Measurements from ENCODE around the gene SAMD5. TPM values are rescaled to one million over a fixed set of nuclear protein-coding genes. Genes with fewer than 3 reads are reported as not detected.
"Not testable (repeated sequence)": the region's sequence is repeated elsewhere in the genome, so short reads cannot be mapped to it uniquely, and the experiment has no call there.

Gene SAMD5
- total RNA-seq, 1 donor = 0.09 TPM

DNA sequence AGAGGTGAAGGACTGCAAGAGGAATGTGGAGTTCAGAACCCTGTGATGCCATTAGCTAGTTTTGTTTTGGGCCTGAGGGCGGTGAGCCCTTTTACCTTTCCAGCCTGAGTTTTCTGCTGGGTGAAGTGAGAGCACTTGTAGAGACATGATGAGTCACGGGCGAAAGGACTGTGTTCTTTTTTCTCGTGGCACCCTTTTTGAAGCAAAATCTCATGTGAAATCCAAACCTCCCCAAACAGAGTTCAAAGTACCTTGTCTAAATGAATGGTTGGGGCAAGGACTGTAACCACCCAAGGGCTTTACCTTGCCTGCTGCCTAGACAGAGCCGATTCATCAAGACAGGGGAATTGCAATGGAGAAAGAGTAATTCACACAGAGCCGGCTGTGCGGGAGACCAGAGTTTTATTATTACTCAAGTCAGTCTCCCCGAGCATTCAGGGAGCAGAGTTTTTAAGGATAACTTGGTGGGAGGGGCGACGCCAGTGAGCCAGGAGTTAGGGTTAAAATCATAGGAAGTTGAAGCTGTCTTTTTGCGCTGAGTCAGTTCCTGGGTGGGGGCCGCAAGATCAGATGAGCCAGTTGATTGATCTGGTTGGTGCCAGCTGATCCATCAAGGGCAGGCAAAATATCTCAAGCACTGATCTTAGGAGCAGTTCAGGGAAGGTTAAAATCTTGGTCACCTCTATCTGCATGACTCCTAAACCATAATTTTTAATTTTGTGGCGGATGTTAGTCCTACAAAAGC lies 25.8 kb downstream of the SAMD5 start:
- no peak overlapping the region for H3K4me3 ChIP-seq (ENCODE audit: low read depth, low read length)
- DNase-seq (ENCODE audit: low read depth) = no peak
- TF ChIP-seq CTCF (IDR thresholded peaks at IDR 0.05; ENCODE audit: insufficient read depth, low read length) = no peak

DNA sequence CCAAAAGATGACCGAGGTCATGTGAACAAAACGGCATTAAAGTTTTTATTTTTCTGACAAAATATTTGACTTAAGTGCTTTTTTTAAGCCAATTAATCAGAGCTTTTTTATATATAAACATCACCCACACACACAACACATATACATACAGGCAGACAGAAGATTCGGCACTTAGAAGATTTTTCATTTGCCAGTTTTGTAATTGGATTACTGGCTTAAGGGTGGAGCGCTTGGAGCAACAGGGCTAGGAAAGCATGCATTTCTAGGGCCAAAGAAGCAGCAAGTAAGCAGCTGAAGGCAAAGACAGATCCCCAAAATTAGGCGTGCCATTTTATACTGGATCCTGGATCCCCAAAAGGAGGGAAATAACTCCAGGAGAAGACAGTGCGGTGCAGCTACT lies 30.3 kb downstream of the SAMD5 start:
- no peak for DNase-seq (ENCODE audit: low read depth)
- TF ChIP-seq CTCF (IDR thresholded peaks at IDR 0.05; ENCODE audit: insufficient read depth, low read length) = no peak
- H3K4me3 ChIP-seq (ENCODE audit: low read depth, low read length) = no peak overlapping the region

DNA sequence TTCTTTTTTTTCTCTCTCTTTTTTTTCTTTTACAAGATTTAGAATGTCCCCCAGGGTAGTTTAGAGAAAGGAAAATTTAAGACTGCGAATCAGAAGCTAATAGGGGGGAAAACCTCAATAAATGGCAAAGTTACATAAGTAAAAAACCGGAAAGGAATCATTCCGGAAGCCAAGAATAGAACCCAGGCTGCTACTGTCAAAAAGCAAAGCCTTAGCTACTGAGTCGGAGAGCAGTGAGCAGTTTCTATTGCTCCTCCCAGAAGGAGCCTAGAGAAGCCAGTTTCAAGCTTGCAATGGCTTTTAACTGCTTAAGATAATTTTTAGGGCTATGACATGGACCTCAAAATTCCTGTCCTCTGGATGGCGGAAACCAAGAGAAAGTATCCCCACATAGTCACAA lies 31.6 kb downstream of the SAMD5 start:
- no peak for DNase-seq (ENCODE audit: low read depth)
- no peak overlapping the region for H3K4me3 ChIP-seq (ENCODE audit: low read depth, low read length)
- TF ChIP-seq CTCF (IDR thresholded peaks at IDR 0.05; ENCODE audit: insufficient read depth, low read length) = no peak

- not testable (repeated sequence) for DNase-seq (ENCODE audit: low read depth); H3K4me3 ChIP-seq (ENCODE audit: low read depth, low read length)
Observed at GRCh38 chr6:147542436-147542835, 33.9 kb downstream of the SAMD5 start.

DNA sequence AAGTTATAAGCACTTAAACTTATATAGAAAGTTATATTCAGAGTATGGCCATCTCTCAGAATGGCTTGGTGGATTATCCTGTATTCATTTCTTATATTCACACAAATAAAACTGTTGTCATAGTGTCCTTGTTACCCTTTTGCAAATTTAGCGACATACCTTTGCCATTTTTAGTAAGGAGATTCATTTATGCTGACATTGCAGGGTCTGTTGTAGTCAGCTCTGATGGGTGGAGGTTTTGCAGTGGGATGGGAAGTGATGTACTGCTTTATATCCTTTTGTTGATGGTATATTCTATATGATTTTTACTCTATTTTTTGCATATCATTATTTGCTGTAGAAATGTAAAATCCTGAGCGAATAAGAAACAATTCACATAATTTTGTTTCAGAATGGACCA lies 35.9 kb downstream of the SAMD5 start:
- DNase-seq (ENCODE audit: low read depth) = no peak
- no peak for TF ChIP-seq CTCF (IDR thresholded peaks at IDR 0.05; ENCODE audit: insufficient read depth, low read length)
- H3K4me3 ChIP-seq (ENCODE audit: low read depth, low read length) = no peak overlapping the region

DNA sequence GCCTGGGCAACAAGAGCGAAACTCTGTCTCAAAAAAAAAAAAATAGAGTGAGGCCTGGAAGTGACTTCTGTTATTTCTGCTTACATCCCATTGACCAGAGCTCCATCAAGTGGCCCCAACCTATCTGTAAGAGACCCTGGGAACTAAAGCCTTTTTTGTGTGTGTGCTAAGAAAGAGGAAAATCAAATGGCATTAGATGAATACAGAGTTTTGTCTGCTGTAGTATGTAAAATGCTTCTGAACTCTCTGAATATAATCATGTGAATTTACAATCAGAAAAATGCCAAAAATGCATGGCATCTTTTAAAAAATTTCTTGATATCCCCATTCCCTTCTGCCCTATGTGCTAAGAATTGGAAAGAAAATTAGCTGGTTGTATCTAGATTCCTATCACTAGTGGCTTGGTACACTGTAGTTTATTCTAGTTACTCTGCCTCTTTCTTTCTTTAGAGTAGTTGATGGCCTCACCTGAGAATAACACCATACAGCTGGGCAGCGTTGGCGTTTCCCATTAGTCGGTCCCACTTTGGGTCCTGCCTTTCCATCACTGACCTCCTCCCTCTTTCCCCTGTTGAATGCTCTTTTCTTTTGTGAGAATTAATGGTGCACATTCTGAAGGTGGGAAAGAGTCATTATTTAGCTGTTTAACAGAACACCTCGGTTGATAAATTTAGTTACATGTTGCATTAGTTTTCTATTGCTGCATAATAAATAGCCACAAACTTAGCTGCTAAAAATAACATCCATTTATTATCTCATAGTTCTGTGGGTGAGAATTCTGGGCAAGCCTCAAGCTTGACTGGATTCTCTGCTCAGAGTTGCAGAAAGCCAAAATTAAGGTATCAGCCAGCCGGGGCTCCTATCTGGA lies 38.2 kb downstream of the SAMD5 start:
- DNase-seq (ENCODE audit: low read depth) = no peak
- H3K4me3 ChIP-seq (ENCODE audit: low read depth, low read length) = no peak overlapping the region
- TF ChIP-seq CTCF (IDR thresholded peaks at IDR 0.05; ENCODE audit: insufficient read depth, low read length) = no peak

DNA sequence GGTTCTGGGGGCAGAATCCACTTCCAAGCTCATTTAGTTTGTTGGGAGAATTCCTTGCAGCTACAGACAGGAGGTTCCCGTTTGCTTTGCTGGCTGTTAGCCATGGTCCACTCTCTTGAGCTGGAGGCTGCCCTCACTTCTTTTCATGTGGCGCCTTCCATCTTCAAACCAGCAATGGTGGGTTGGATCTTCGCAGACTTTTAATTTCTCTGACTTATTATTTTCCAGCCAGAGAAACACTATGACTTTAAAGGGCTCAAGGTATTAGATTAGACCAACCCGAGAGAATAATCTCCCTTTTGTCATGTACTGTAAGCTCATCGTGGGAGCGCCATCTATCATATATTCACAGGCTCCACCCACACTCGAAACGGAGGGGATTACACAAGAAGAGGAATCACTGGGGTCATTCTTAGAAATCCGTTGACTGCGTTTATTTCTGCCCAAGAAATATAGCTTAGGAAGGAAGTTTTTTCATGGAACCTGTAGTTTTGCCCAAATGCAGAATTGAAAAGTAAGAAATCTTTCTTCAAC lies 38.9 kb downstream of the SAMD5 start:
- TF ChIP-seq CTCF (IDR thresholded peaks at IDR 0.05; ENCODE audit: insufficient read depth, low read length) = no peak
- no peak for DNase-seq (ENCODE audit: low read depth)
- no peak overlapping the region for H3K4me3 ChIP-seq (ENCODE audit: low read depth, low read length)
